Hepatocyte (in vitro differentiated cells): ENCODE measurements around the gene THRAP3.

Experiments used
- CTCF ChIP-seq: fragments of 200-600 bp; sonication (generic); IDR thresholded peaks from 2 replicates; pipeline ENCODE4 v1.5.1; 2016; ENCODE audit warnings: antibody characterized with exemption, mild to moderate bottlenecking; ENCODE audit not compliant: poor library complexity
- EZH2 ChIP-seq: fragments of 200-600 bp; sonication (generic); IDR thresholded peaks from 2 replicates; pipeline ENCODE4 v1.6.1; 2016; ENCODE audit warnings: antibody characterized with exemption, mild to moderate bottlenecking, borderline replicate concordance
- EZH2phosphoT487 ChIP-seq: fragments of 200-600 bp; sonication (generic); IDR thresholded peaks from one replicate; pipeline ENCODE4 v1.6.1; 2018; ENCODE audit warnings: antibody characterized with exemption, mild to moderate bottlenecking, low read depth, moderate library complexity; ENCODE audit not compliant: unreplicated experiment, severe bottlenecking

GRCh38 chr1:36178471-36179219 lies 45.6 kb upstream of the THRAP3 start:
- no peak for TF ChIP-seq CTCF
- TF ChIP-seq EZH2, result no peak
- TF ChIP-seq EZH2phosphoT487, result no peak
